Mesothelial cell of epicardium (in vitro differentiated cells): Measurements from ENCODE around the gene SPEM3. TPM values are rescaled to one million over a fixed set of nuclear protein-coding genes. Genes with fewer than 3 reads are reported as not detected.
A peak's percentile ranks its signal among the peaks of the same experiment; 100 is the strongest.

Source experiments
- DNase-seq, 2 experiments: peaks; one replicate each; pipeline ENCODE4 v3.0.0; 2021; ENCODE audit warnings: low spot score in 2 of 2; ENCODE audit not compliant: unreplicated experiment in 2 of 2
- H3K27ac Mint-ChIP-seq: 2 replicates; pipeline ENCODE4 v1.8.0; 2021; ENCODE audit warnings: mixed read lengths
- H3K27me3 Mint-ChIP-seq: 2 replicates; pipeline ENCODE4 v1.8.0; 2021; ENCODE audit warnings: low read depth, mixed read lengths
- H3K36me3 Mint-ChIP-seq: 2 replicates; pipeline ENCODE4 v1.8.0; 2021; ENCODE audit warnings: mixed read lengths
- H3K4me1 Mint-ChIP-seq: 2 replicates; pipeline ENCODE4 v1.8.0; 2021; ENCODE audit warnings: mixed read lengths
- H3K4me3 Mint-ChIP-seq: 2 replicates; pipeline ENCODE4 v1.8.0; 2021; ENCODE audit warnings: mild to moderate bottlenecking, moderate library complexity, mixed read lengths
- H3K9me3 Mint-ChIP-seq: 2 replicates; pipeline ENCODE4 v1.8.0; 2021; ENCODE audit warnings: mixed read lengths
- total RNA-seq: library from RNA; stranded (reverse); gene quantifications from 3 replicates; pipeline ENCODE4 v1.2.1, GENCODE V29; 2021
- TF ChIP-seq, protein P1 (sequence below): fragments of 200-600 bp; sonication (generic); IDR thresholded peaks from one replicate; pipeline ENCODE4 v1.5.0; 2021; ENCODE audit warnings: antibody characterized with exemption; ENCODE audit not compliant: unreplicated experiment

The SPEM3 gene
- total RNA-seq, 1 donor from 2014 or later, result not detected

DNA sequence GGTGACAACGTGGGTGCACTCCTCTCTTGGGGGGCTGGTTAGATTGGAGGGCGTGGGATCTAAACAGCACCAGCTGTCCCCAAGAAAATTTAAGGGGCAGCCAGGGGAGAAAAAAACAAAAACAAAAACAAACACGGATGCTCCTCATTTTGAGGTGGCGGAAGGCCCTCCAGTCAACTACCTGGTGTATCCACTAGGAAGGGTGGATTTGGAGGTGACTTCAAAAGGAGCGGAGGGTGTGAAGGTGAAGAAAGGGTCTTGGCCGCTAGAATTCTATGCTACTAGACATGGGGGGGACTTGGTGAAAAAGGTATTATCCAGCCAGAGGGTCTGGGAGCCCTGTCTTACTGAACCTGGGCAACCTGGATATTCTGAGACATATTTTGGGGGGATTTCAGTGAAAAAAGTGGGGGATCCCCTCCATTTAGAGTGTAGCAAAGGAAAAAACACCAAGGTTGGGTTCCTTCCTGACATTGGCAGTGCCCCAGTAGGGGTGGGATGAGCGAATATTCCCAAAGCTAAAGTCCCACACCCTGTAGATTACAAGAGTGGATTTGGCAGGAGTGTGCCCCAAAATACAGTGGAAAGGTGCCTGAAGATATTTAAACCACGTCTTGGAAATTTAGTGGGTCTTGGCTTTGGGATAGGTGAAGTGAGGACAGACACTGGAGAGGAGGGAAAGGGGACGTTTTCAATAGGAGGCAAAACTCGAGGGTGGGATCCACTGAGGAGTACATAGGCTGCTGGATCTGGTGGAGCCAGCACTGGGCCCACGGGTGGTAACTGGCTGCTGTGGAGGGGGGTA, 10.2 kb downstream of the SPEM3 start:
- peak overlapping the region; percentile 83 for H3K4me3 Mint-ChIP-seq
- H3K9me3 Mint-ChIP-seq, result no peaks in the 10 kb centered on the region
- H3K27ac Mint-ChIP-seq, result peak overlapping the region; percentile 66
- DNase-seq, result no peak
- H3K27me3 Mint-ChIP-seq, result peaks cover 38% of the 10 kb centered on the region
- TF ChIP-seq, protein P1, sequence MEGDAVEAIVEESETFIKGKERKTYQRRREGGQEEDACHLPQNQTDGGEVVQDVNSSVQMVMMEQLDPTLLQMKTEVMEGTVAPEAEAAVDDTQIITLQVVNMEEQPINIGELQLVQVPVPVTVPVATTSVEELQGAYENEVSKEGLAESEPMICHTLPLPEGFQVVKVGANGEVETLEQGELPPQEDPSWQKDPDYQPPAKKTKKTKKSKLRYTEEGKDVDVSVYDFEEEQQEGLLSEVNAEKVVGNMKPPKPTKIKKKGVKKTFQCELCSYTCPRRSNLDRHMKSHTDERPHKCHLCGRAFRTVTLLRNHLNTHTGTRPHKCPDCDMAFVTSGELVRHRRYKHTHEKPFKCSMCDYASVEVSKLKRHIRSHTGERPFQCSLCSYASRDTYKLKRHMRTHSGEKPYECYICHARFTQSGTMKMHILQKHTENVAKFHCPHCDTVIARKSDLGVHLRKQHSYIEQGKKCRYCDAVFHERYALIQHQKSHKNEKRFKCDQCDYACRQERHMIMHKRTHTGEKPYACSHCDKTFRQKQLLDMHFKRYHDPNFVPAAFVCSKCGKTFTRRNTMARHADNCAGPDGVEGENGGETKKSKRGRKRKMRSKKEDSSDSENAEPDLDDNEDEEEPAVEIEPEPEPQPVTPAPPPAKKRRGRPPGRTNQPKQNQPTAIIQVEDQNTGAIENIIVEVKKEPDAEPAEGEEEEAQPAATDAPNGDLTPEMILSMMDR, result no peak
- peaks cover 51% of the 10 kb centered on the region for H3K4me1 Mint-ChIP-seq
- H3K36me3 Mint-ChIP-seq, result no peaks in the 10 kb centered on the region

DNA sequence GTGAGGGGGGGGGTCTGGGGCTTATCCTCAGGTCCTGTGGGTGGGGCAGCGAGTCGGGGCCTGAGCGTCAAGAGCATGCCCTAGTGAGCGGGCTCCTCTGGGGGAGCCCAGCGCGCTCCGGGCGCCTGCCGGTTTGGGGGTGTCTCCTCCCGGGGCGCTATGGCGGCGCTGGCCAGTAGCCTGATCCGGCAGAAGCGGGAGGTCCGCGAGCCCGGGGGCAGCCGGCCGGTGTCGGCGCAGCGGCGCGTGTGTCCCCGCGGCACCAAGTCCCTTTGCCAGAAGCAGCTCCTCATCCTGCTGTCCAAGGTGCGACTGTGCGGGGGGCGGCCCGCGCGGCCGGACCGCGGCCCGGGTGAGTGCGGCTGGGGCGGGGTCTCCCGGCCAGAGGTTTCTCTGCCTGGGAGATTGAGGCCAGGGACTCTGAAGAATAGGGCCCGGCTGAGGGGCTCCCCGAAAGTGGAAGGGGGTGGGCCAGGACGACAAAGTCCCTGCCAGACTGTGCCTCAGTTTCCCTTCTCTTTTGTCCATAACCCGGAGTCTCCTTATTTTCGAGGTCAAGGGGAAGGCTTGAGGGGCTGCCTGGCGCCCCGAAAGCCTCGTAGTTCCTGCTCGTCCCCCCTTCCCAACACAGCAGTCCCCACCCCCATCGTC, 10.9 kb downstream of the SPEM3 start, which contains the start of gene FGF11:
FGF11 (plus strand) TSS at position 51 of the 651 bp plus-strand sequence; CDS start at position 160, 109 bp downstream.
- Mint-ChIP-seq H3K9me3 (no peaks in the 10 kb centered on the region), H3K27me3 (peaks cover 38% of the 10 kb centered on the region), H3K4me1 (peaks cover 56% of the 10 kb centered on the region), H3K36me3 (no peaks in the 10 kb centered on the region), H3K4me3 (peak within 1 kb of the TSS; percentile 94), H3K27ac (peak within 1 kb of the TSS; percentile 95)
- TF ChIP-seq, protein P1, result no peak
- peak in 1 of 2 experiments; percentile 48 for DNase-seq

DNA sequence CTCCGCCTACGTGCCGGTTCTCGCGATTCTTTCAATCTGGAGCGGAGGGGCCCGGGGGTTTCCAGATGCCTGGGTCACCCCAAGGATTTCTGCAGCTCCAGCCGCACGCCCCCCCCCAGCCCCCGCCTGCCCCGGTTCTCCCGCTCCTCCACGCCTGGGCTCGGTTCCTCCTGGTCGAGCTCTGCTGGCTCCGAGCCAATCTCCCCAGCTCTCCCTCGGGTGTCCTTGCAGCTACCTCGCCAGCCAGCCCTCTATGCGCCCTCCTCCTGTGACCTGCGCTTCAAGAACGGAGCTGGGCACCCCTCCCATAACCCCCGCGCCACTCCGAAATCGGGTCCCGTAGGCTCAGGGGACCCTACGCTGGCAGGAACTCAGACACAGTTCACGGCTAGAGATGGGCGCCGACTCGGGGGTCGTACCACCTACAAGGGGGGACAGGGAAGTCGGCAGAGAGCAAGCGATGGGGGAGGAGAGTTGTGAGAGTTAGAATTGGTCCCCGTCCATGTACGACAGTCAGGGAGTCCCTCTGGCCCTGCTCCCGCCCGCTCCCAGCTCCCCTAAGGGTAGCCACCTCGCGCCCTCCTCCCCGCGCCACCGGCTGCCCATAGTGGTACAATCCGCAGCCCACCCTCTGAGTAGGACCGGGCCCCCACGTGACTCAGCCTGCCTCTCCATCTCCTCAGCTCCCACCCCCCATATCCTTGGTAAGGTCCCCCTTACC, 11.6 kb downstream of the SPEM3 start:
- no peaks in the 10 kb centered on the region for H3K36me3 Mint-ChIP-seq
- peak overlapping the region; percentile 94 for H3K4me3 Mint-ChIP-seq
- H3K4me1 Mint-ChIP-seq, result peaks cover 62% of the 10 kb centered on the region
- peak in 1 of 2 experiments; percentile 79 for DNase-seq
- peaks cover 39% of the 10 kb centered on the region for H3K27me3 Mint-ChIP-seq
- TF ChIP-seq, protein P1, result no peak
- peak overlapping the region; percentile 95 for H3K27ac Mint-ChIP-seq
- no peaks in the 10 kb centered on the region for H3K9me3 Mint-ChIP-seq

DNA sequence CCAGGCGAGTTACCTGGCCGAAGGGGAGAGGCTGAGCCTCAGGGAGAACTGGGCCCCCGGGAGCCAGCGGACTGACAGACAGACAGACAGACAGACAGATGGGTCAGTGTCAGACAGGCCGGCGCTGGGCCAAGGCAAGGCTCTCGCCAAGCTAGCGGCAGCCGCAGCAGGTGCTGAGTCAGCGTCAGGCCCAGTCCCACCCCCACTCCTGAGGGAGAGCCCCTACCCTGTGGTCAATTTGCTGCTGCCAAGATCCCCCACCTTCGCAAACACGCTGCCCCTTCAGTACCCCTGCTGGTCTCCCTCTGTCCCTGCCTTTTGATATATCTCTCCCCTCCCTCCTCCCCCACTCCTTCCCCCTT, 12.2 kb downstream of the SPEM3 start:
- H3K27ac Mint-ChIP-seq, result peak overlapping the region; percentile 95
- no peaks in the 10 kb centered on the region for H3K36me3 Mint-ChIP-seq
- H3K9me3 Mint-ChIP-seq, result no peaks in the 10 kb centered on the region
- TF ChIP-seq, protein P1, result no peak
- H3K27me3 Mint-ChIP-seq, result peaks cover 41% of the 10 kb centered on the region
- H3K4me1 Mint-ChIP-seq, result peaks cover 67% of the 10 kb centered on the region
- peak in 1 of 2 experiments; percentile 74 for DNase-seq
- H3K4me3 Mint-ChIP-seq, result peak overlapping the region; percentile 94

DNA sequence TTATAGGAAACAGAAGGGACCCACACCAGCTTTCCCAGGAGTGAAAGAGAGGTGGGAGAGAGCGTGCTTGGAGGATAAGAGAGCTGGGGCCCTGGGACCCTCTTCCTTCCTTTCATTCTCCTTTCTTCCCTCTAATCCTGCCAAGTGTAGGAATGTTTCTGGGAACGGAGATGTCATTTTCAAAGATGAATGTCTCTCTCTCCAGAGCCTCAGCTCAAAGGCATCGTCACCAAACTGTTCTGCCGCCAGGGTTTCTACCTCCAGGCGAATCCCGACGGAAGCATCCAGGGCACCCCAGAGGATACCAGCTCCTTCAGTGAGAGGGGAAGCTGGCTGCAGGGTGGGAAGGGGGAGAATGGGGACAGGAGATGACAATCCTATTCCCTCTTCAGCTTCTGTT, 12.6 kb downstream of the SPEM3 start:
- Mint-ChIP-seq H3K9me3 (no peaks in the 10 kb centered on the region), H3K4me1 (peaks cover 67% of the 10 kb centered on the region), H3K27me3 (peaks cover 39% of the 10 kb centered on the region), H3K36me3 (no peaks in the 10 kb centered on the region), H3K27ac (peak overlapping the region; percentile 95), H3K4me3 (peak overlapping the region; percentile 94)
- DNase-seq, result no peak
- TF ChIP-seq, protein P1, result no peak
